AG04450 (cell line): ENCODE measurements around the gene C12orf43. TPM values are rescaled to one million over a fixed set of nuclear protein-coding genes. Genes with fewer than 3 reads are reported as not detected.

ENCODE experiments used
- CTCF ChIA-PET: fragments of 300-600, 350-600 bp; formaldehyde crosslinking; extraction: SDS; loops from one replicate; lab custom pipeline; 2022; ENCODE audit warnings: antibody characterized with exemption, inconsistent platforms; lab: Charles Lee
- POLR2A ChIA-PET: fragments of 350-600 bp; formaldehyde crosslinking; extraction: SDS; loops from one replicate; lab custom pipeline; 2021; ENCODE audit warnings: antibody characterized with exemption, inconsistent platforms; lab: Yijun Ruan, JAX
- DNase-seq: peaks from one replicate; pipeline ENCODE4 v3.0.0-alpha.2; 2011; ENCODE audit warnings: low read depth, low spot score
- H3K27ac ChIP-seq: one replicate; pipeline ENCODE4 v1.5.1; 2012; ENCODE audit warnings: low read depth, low read length, control low read depth
- H3K27me3 ChIP-seq: one replicate; pipeline ENCODE4 v1.6.0; 2012; ENCODE audit warnings: low read length; ENCODE audit not compliant: control insufficient read depth, insufficient read depth
- H3K4me3 ChIP-seq: 2 replicates; pipeline ENCODE4 v1.5.1; 2011; ENCODE audit warnings: mild to moderate bottlenecking, low read depth, low read length, control low read depth
- H3K9me3 ChIP-seq: 2 replicates; pipeline ENCODE4 v1.5.1; 2012; ENCODE audit warnings: low read length; ENCODE audit not compliant: control insufficient read depth, insufficient read depth
- polyA plus RNA-seq: library from polyadenylated mRNA; depleted of rRNA; stranded (reverse); fragments of >200 nt; gene quantifications from 2 replicates; pipeline ENCODE4 v1.2.3, GENCODE V29; 2011
- TF ChIP-seq, protein P1 (sequence below): IDR thresholded peaks from 2 replicates; pipeline ENCODE4 v1.5.1; 2011; ENCODE audit warnings: low read depth, low read length, control low read depth, inconsistent platforms

C12orf43 gene
- polyA plus RNA-seq, 1 experiment, result 13.6 TPM

DNA sequence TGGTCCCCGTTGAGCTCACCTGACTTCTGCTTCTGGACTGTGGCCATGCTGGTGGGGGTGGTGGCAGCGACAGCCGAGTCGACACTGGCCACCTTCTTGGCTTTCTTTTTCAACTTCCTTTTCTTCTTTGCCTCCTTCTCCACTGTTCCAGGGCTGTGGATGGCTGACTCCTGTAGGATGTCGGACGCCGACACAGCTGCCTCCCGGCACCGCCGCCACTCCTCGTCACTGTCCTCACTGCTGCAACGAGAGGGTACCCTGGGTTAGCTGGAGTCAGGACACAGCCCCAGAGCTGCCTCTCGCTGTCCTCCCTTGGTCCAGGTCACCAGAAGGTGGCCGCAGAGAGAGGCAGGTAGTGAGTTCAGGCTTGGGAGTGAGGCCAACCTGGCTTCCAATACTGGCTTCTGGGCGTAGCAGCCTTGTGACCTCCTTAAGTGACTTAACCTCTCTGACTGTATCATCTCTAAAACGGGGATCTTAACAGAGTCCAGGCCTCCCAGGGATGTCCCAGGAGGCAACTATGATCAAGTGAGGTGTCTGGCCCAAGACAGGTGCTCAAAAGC is 12.0 kb downstream of the C12orf43 start:
- TF ChIP-seq, protein P1, sequence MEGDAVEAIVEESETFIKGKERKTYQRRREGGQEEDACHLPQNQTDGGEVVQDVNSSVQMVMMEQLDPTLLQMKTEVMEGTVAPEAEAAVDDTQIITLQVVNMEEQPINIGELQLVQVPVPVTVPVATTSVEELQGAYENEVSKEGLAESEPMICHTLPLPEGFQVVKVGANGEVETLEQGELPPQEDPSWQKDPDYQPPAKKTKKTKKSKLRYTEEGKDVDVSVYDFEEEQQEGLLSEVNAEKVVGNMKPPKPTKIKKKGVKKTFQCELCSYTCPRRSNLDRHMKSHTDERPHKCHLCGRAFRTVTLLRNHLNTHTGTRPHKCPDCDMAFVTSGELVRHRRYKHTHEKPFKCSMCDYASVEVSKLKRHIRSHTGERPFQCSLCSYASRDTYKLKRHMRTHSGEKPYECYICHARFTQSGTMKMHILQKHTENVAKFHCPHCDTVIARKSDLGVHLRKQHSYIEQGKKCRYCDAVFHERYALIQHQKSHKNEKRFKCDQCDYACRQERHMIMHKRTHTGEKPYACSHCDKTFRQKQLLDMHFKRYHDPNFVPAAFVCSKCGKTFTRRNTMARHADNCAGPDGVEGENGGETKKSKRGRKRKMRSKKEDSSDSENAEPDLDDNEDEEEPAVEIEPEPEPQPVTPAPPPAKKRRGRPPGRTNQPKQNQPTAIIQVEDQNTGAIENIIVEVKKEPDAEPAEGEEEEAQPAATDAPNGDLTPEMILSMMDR, result no peak
- DNase-seq, result no peak
- Histone ChIP-seq H3K4me3 (no peak overlapping the region), H3K27me3 (no peaks in the 10 kb centered on the region), H3K9me3 (no peaks in the 10 kb centered on the region; the same call in 1 of the 2 replicates), H3K27ac (no peak overlapping the region)
- ChIA-PET POLR2A (no interaction called here), CTCF (interaction anchor here (1.7 to 2.5 kb wide), 4 partner anchors 9 to 227 kb away, joined by 3 to 13 read pairs (median 5); no protein-coding TSS in a partner anchor)

DNA sequence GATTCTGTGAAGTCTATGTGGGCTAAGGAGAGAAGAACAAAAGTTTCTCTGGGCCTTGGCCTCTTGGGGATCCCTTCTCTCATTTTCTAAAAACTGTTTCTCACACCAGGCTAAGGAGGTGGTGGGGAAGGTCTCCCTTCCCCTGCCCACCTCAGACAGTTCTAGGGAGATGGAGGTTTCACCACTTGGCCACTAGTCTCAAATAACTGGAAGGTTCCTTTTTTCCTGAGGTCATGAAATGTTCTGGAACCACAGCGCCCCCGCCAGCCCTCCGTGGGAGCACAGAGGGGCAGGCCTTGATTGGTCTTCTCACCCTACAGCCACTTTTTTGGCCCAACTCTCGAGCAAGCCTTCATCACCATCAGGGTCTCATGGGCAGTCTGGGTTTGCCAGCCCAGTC is 12.6 kb downstream of the C12orf43 start:
- H3K27me3 ChIP-seq, result no peaks in the 10 kb centered on the region
- DNase-seq, result no peak
- no peaks in the 10 kb centered on the region; the same call in 1 of the 2 replicates for H3K9me3 ChIP-seq
- no peak overlapping the region for H3K27ac ChIP-seq
- POLR2A ChIA-PET, result no interaction called here
- no peak overlapping the region for H3K4me3 ChIP-seq
- CTCF ChIA-PET, result interaction anchor here (2.0 to 2.1 kb wide), 2 partner anchors 10 to 227 kb away, joined by 5 read pairs; no protein-coding TSS in a partner anchor
- TF ChIP-seq, protein P1, result no peak

DNA sequence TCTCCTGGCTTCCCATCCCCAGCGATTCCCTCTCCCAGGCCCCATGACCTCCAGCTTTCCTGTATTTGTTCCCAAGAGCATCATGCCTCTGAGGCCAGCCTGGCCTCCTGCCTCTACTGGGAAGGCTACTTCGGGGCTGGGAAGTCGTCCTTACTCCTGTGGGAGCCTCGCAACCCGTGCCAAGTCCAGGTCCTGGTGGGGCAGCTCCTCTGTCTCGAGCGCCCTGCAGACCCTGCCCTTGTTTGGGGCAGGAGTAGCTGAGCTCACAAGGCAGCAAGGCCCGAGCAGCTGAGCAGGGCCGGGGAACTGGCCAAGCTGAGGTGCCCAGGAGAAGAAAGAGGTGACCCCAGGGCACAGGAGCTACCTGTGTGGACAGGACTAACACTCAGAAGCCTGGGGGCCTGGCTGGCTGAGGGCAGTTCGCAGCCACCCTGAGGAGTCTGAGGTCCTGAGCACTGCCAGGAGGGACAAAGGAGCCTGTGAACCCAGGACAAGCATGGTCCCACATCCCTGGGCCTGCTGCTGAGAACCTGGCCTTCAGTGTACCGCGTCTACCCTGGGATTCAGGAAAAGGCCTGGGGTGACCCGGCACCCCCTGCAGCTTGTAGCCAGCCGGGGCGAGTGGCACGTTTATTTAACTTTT is 14.3 kb downstream of the C12orf43 start:
- ChIA-PET POLR2A (no interaction called here), CTCF (interaction anchor here (1.3 kb wide), 1 partner anchor 30 kb away, joined by 3 read pairs; no protein-coding TSS in a partner anchor)
- no peaks in the 10 kb centered on the region; the same call in 1 of the 2 replicates for H3K9me3 ChIP-seq
- H3K27me3 ChIP-seq, result no peaks in the 10 kb centered on the region
- H3K27ac ChIP-seq, result no peak overlapping the region
- H3K4me3 ChIP-seq, result no peak overlapping the region
- TF ChIP-seq, protein P1, result no peak
- no peak for DNase-seq

DNA sequence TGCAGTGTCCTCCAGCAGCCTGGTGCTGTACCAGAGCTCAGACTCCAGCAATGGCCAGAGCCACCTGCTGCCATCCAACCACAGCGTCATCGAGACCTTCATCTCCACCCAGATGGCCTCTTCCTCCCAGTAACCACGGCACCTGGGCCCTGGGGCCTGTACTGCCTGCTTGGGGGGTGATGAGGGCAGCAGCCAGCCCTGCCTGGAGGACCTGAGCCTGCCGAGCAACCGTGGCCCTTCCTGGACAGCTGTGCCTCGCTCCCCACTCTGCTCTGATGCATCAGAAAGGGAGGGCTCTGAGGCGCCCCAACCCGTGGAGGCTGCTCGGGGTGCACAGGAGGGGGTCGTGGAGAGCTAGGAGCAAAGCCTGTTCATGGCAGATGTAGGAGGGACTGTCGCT is 15.2 kb downstream of the C12orf43 start:
- Histone ChIP-seq H3K27me3 (peaks cover 2% of the 10 kb centered on the region), H3K27ac (no peak overlapping the region), H3K4me3 (no peak overlapping the region), H3K9me3 (no peaks in the 10 kb centered on the region; the same call in 1 of the 2 replicates)
- TF ChIP-seq, protein P1, result no peak
- POLR2A ChIA-PET, result no interaction called here
- CTCF ChIA-PET, result no interaction called here
- no peak for DNase-seq

DNA sequence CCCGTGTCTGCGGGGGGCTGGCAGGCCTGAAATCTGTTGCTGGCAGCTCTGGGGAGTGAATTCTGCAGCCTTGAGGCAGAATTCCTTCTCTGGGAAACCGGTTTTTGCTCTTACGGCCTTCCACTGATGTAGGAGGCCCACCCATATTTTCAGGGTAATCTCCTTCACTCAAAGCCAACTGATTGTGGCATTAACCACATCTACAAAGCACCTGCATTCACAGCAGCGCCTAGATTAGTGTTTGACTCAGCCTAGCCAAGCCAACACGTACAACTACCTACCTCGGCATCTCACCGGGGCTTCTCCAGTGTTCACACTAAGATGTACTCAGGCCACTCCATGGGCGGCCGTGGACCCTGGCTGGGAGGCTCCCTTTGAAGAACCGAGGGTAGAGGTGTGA is 15.8 kb downstream of the C12orf43 start:
- Histone ChIP-seq H3K9me3 (no peaks in the 10 kb centered on the region; the same call in 1 of the 2 replicates), H3K4me3 (no peak overlapping the region), H3K27me3 (peaks cover 6% of the 10 kb centered on the region), H3K27ac (no peak overlapping the region)
- TF ChIP-seq, protein P1, result no peak
- POLR2A ChIA-PET, result interaction anchor here (0.6 kb wide), 1 partner anchor 143 kb away, joined by 5 read pairs; no protein-coding TSS in a partner anchor
- CTCF ChIA-PET, result no interaction called here
- no peak for DNase-seq
